GM21786 (cell line): ENCODE measurements around the gene GATA5.

ENCODE experiments used
- ATAC-seq: cut with Tn5 transposase; IDR thresholded peaks from one replicate; pipeline ENCODE4 v1.9.1; 2021; ENCODE audit not compliant: unreplicated experiment

Gene GATA5

GRCh38 chr20:62473717-62474603 lies 1.8 kb downstream of the GATA5 start:
- no peak for ATAC-seq

GRCh38 chr20:62472941-62473585 lies 2.7 kb downstream of the GATA5 start:
- ATAC-seq = no peak

GRCh38 chr20:62472138-62472940 lies 3.5 kb downstream of the GATA5 start:
- ATAC-seq = no peak

- ATAC-seq = no peak
Observed at GRCh38 chr20:62470459-62470858, 5.3 kb downstream of the GATA5 start.

DNA sequence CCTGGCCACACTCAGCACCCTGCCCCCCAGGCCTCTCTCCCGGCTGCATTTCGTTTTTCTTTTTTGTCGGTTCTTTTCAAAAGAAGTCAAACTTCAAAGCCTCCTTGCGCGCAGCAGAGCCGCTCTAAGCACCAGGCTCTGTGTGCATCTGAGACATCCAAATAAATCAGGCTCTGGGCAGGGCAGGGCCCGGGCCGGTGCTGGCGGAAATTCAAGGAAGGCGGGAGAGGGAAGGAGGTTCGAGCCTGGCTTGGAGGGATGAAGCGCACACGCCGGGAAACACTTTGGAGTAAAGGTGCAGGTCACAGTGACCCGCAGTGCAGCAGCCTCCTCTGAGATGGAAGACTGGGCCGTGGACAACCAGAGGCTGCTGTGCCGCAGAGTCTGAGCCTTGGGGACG lies 5.8 kb downstream of the GATA5 start:
- no peak for ATAC-seq

GRCh38 chr20:62469352-62469751 lies 6.4 kb downstream of the GATA5 start:
- no peak for ATAC-seq

GRCh38 chr20:62466806-62467537 lies 8.8 kb downstream of the GATA5 start:
- ATAC-seq = no peak

DNA sequence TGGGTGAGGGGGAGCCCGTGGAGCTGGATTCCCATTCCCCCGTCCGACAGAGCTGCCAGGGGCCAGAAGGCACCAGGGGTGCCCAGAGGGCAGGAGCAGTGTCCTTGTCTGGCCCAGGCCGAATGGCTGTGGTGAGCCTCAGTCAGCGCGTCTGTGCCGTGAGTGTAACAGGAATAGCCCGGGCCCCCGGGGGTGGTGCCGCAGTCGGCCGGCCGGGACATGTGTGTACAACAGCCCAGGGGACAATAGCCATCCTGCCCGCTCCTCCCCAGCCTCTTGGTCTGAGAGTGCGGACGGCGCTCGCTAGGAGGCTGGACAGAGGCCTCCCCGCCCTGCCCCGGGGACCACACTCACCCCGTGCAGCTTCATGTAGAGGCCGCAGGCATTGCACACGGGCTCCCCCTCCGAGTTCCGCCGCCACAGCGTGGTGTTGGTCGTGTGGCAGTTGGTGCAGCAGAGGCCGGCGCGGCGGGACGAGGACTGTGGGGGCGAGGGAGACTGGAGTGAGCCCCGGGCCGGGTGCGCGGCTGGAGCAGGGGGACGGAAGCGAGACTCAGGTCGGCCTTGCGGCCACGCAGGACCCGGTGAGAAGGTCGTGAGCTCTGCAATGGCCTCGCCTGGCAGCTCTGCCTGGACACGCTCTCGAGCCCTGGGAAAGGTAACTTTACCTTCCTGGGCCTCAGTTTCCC lies 9.6 kb downstream of the GATA5 start:
- no peak for ATAC-seq

- no peak for ATAC-seq
Observed at GRCh38 chr20:62464990-62465389, 10.8 kb downstream of the GATA5 start.

DNA sequence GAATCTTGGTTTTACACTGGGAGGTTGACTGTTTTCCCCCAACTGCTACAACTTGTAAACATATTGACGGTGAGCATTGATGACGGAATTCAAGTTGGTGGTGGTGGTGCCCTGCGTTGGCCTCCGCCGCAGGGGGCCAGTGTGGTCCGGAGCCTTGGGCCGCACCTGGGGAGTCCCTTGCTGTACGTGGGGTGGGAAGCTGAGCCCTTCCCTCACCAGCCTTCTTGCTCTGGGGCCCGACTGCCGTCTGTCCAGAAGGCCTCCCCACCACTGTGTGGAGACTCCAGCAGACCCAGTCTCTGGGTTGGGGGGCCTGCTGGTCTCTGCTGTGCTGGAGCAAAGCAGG lies 11.4 kb downstream of the GATA5 start:
- ATAC-seq = no peak

DNA sequence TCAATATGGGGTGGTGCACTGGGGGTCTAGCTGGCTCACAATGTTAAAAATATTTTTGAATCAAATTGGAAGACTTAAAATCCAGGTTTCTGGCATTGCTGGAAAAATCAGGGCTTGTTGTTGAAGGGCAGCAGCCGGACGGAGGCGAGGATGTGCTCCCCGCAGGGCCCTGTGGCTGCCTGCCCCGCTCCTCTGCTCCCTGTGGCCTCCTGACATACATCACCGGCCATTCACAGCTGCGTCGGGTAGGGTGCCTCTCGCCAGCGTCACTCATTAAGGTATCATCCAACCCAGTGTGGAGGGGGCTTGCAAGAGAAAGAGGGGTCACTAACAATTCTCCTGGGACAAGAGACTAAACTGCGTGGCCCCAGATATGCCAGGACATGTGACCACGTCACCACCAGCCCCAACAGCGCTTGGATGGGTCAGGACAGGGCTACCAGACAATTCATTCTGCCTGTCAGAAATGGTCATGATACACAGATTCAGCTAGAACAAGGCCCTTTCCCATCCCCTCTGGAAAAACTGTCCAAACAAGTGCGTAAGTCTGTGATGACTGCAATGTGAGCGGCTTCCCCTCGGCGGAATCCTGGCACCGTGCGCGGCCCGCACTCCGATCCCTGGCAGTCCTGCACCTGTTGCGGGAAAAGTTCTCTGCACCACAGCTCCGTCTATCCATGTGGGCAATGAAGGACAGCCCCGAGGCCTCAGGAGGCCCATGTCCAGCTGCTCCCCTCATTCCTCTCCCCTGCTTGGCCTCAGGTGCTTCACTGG lies 12.0 kb downstream of the GATA5 start:
- ATAC-seq = no peak

DNA sequence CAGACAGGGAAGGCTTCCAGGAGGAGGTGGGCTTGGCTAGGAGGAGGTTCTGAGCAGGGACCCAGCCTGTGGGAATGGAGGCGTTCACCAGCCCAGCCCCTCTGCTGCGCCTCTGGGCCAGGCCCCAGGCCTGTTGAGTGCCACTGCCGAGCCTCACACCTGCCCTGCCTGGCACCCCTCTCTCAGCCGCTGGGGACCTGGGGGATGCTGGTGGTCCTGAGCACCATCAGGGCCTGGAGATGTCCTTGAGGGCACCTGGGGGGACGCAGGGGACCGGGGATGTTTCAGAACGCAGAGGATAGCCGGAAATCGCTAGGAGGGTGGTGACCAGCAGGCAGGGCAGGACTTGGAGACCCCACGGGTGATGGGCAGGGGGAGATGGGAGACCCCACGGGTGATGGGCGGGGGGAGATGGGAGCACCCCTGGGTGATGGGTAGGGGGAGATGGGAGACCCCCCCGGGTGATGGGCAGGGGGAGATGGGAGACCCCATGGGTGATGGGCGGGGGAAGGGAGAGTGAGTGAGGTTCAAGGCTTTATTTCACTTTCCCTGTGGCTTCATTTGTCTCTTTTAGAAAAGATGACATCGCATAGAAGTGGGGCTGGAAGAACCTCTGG lies 12.7 kb downstream of the GATA5 start:
- no peak for ATAC-seq

- ATAC-seq = no peak
Observed at GRCh38 chr20:62461834-62462233, 14.0 kb downstream of the GATA5 start.

DNA sequence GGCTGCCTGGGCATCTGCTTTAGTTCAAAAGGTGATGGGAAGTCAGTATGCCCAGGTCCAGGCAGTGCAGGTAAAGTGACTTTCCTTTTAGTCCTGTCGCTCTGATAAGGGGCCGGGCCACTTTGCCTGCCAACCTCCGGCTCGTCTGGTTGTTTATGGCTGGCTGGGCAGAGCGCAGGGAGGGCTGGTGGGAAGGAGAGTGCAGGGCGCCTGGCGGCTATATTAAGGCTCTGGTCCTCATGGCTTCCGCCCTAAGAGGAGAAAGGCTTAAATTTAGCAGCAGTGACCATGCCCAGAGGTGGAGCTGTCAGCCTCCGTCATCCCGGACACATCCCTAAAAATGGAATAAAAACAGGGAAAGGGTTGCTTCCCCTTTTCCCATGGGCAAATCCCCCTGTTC lies 14.6 kb downstream of the GATA5 start:
- no peak for ATAC-seq

- no peak for ATAC-seq
Observed at GRCh38 chr20:62460678-62461077, 15.1 kb downstream of the GATA5 start.

DNA sequence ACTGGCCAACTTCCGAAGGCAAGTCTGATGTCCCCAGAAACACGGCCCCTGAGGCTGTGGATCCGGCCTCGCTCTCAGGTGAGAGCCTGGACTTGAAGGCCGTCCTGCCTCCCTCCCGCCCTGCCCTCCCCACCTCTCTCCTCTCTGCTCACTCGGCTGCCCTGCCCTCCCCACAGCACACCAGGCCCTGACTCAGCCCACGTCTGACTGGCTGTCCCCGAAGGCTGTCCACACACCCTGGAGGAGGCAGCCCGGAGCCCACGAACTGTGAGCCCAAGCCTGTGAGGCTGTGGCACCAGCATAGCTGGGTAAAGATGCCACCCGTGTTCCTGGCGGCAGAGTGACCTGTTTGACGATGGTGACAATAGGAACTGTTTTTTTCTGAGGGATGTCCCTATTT lies 16.3 kb downstream of the GATA5 start:
- ATAC-seq = no peak

GRCh38 chr20:62458275-62459251 lies 17.2 kb downstream of the GATA5 start:
- no peak for ATAC-seq

DNA sequence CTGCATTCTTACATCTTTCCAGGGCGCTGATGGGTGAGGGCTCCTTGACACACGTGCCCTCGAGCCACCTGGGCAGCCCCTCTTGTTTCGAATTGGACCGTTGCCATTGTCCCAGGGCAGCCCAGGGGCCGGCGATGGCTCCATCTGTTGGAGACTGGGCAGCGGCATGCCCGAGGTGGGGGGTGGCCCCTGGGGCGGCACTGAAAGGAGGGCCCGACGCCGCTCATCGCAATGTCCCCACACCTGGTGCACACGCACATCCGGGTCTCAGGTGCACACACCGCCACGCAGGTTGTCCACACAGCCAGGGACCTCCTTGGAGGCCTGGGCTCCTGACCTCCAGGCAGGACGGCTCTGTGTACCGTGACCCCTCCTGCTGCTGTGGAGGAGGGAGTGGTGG lies 18.0 kb downstream of the GATA5 start:
- no peak for ATAC-seq
